Pericardium fibroblast (primary cell): Measurements from ENCODE around the gene ZP4. TPM values are rescaled to one million over a fixed set of nuclear protein-coding genes. Genes with fewer than 3 reads are reported as not detected.

ENCODE experiments used
- total RNA-seq: library from RNA; depleted of rRNA; stranded (reverse); fragments of >200 nt; gene quantifications from 2 replicates; pipeline ENCODE4 v1.2.3, GENCODE V29; 2015

The ZP4 gene
- total RNA-seq = not detected in 2 replicates

GRCh38 chr1:237890822-237891221 lies at the start of gene ZP4:
ZP4 (minus strand) TSS chr1:237890922; CDS start chr1:237890635, 287 bp downstream.

